SU-DHL-6 (cell line): ENCODE data around the gene DHCR24.

ENCODE experiments used
- H2AFZ ChIP-seq: fragments of 200-600 bp; sonication (generic); 2 replicates; pipeline ENCODE4 v1.6.1; 2014; ENCODE audit warnings: low read depth, mild to moderate bottlenecking, moderate library complexity, mixed read lengths, antibody characterized with exemption, low read length; ENCODE audit not compliant: severe bottlenecking
- H3F3A ChIP-seq: fragments of 200-600 bp; shearing (Covaris generic); 2 replicates; pipeline ENCODE4 v1.6.0; 2016; ENCODE audit warnings: antibody characterized with exemption, mild to moderate bottlenecking; ENCODE audit not compliant: insufficient read depth
- H3K27ac ChIP-seq: fragments of 200-600 bp; sonication (generic); 2 replicates; pipeline ENCODE4 v1.5.1; 2016; ENCODE audit warnings: low read depth, mild to moderate bottlenecking, low read length, moderate library complexity, mixed read lengths
- H3K27me3 ChIP-seq: fragments of 200-600 bp; sonication (generic), shearing (Covaris generic); 2 replicates; pipeline ENCODE4 v1.6.0; 2014; ENCODE audit warnings: mild to moderate bottlenecking, low read length
- H3K36me3 ChIP-seq: fragments of 200-600 bp; sonication (generic); 2 replicates; pipeline ENCODE4 v1.6.1; 2014; ENCODE audit warnings: mild to moderate bottlenecking, low read length, mixed read lengths
- H3K4me2 ChIP-seq: fragments of 300-600, 200-600 bp; shearing (Covaris generic), sonication (generic); 2 replicates; pipeline ENCODE4 v1.6.0; 2014; ENCODE audit warnings: low read length, low read depth, mild to moderate bottlenecking; ENCODE audit not compliant: poor library complexity, severe bottlenecking
- H3K4me3 ChIP-seq: fragments of 200-600 bp; sonication (generic); 2 replicates; pipeline ENCODE4 v1.5.1; 2014; ENCODE audit warnings: antibody characterized with exemption, low read length, mild to moderate bottlenecking, mixed read lengths; ENCODE audit not compliant: insufficient read depth, poor library complexity, severe bottlenecking
- H3K79me2 ChIP-seq: fragments of 200-600 bp; sonication (generic); 2 replicates; pipeline ENCODE4 v1.6.1; 2014; ENCODE audit warnings: mild to moderate bottlenecking, low read length, moderate library complexity; ENCODE audit not compliant: insufficient read depth
- H3K9ac ChIP-seq: fragments of 200-600 bp; sonication (generic); 2 replicates; pipeline ENCODE4 v1.7.0; 2014; ENCODE audit warnings: mild to moderate bottlenecking, low read length
- H3K9me2 ChIP-seq: fragments of 200-600 bp; sonication (generic); replicated peaks from 2 replicates; pipeline ENCODE4 v1.6.1; 2014; ENCODE audit warnings: low read length; ENCODE audit not compliant: insufficient read depth
- H3K9me3 ChIP-seq: fragments of 200-600 bp; sonication (generic); 2 replicates; pipeline ENCODE4 v1.6.1; 2014; ENCODE audit warnings: low read length, mixed read lengths; ENCODE audit not compliant: insufficient read depth
- H4K20me1 ChIP-seq: fragments of 200-600 bp; sonication (generic); 2 replicates; pipeline ENCODE4 v1.6.1; 2014; ENCODE audit warnings: low read depth, mild to moderate bottlenecking, antibody characterized with exemption, low read length, moderate library complexity, mixed read lengths
- CTCF ChIP-seq: fragments of 200-600 bp; sonication (generic); IDR thresholded peaks from one replicate; pipeline ENCODE4 v1.5.1; 2017; ENCODE audit warnings: antibody characterized with exemption, mild to moderate bottlenecking, low read length, moderate library complexity; ENCODE audit not compliant: insufficient read depth, poor library complexity, severe bottlenecking
- EZH2phosphoT487 ChIP-seq: fragments of 200-600 bp; sonication (generic), shearing (Covaris generic); conservative IDR thresholded peaks from 2 replicates; pipeline ENCODE4 v1.6.1; 2018; ENCODE audit warnings: mild to moderate bottlenecking, antibody characterized with exemption, low read length, moderate library complexity, mixed read lengths

The DHCR24 gene

GRCh38 chr1:54863267-54863665 is 23.7 kb downstream of the DHCR24 start:
- Histone ChIP-seq H3K9ac (no peak overlapping the region), H3K9me3 (no peaks in the 10 kb centered on the region), H3F3A (no peaks in the 10 kb centered on the region), H2AFZ (no peak overlapping the region), H3K79me2 (no peaks in the 10 kb centered on the region), H3K9me2 (no peaks in the 10 kb centered on the region), H3K36me3 (peaks cover 20% of the 10 kb centered on the region; the same call in 1 of the 2 replicates), H3K4me2 (no peak overlapping the region), H3K27me3 (no peaks in the 10 kb centered on the region), H4K20me1 (no peaks in the 10 kb centered on the region; the same call in 1 of the 2 replicates), H3K27ac (no peak overlapping the region), H3K4me3 (no peak overlapping the region)
- no peak for TF ChIP-seq CTCF
- no peak for TF ChIP-seq EZH2phosphoT487

- H3K4me3 ChIP-seq: no peak overlapping the region
- peaks cover 26% of the 10 kb centered on the region; the same call in 1 of the 2 replicates for H3K36me3 ChIP-seq
- no peak overlapping the region for H3K27ac ChIP-seq
- no peaks in the 10 kb centered on the region for H3K9me2 ChIP-seq
- TF ChIP-seq CTCF (no peak), EZH2phosphoT487 (no peak)
- no peak overlapping the region for H3K4me2 ChIP-seq
- H3K9ac ChIP-seq: no peak overlapping the region
- no peaks in the 10 kb centered on the region for H3K27me3 ChIP-seq
- no peak overlapping the region for H2AFZ ChIP-seq
- H3K9me3 ChIP-seq: no peaks in the 10 kb centered on the region
- H4K20me1 ChIP-seq: no peaks in the 10 kb centered on the region; the same call in 1 of the 2 replicates
- H3K79me2 ChIP-seq: no peaks in the 10 kb centered on the region
- no peaks in the 10 kb centered on the region for H3F3A ChIP-seq
These were observed 25.8 kb downstream of the DHCR24 start for GRCh38 chr1:54861070-54861761.

- Histone ChIP-seq H3K4me2 (no peak overlapping the region), H3K9me2 (no peaks in the 10 kb centered on the region), H4K20me1 (no peaks in the 10 kb centered on the region; the same call in 1 of the 2 replicates), H3K36me3 (peaks cover 23% of the 10 kb centered on the region; the same call in 1 of the 2 replicates), H3K4me3 (no peak overlapping the region), H3K27ac (no peak overlapping the region), H3K79me2 (no peaks in the 10 kb centered on the region), H2AFZ (no peak overlapping the region), H3K9me3 (no peaks in the 10 kb centered on the region), H3K27me3 (no peaks in the 10 kb centered on the region), H3K9ac (no peak overlapping the region), H3F3A (no peaks in the 10 kb centered on the region)
- TF ChIP-seq CTCF: no peak
- no peak for TF ChIP-seq EZH2phosphoT487
These were observed 27.1 kb downstream of the DHCR24 start for GRCh38 chr1:54859700-54860391.
